ENCODE results near the gene SCFD2. TPM values are rescaled to one million over a fixed set of nuclear protein-coding genes. Genes with fewer than 3 reads are reported as not detected.

The SCFD2 gene
- polyA plus RNA-seq, 2 of the 4 experiments (the other 2 are of a cell fraction): 7.6 to 10.8 TPM

- Histone ChIP-seq H3K4me2 (no peak overlapping the region), H3K4me1 (no peaks in the 10 kb centered on the region), H3K9me3 (no peaks in the 10 kb centered on the region), H3K4me3 (no peak overlapping the region), H3K27ac (no peak overlapping the region)
- 88% methylated on average over 5 of the region's 5 CpGs for WGBS (ENCODE audit: missing lambda C conversion rate)
- no peak for ATAC-seq
- ChIA-PET POLR2A (no interaction called here), CTCF (interaction anchor here (1.1 kb wide), 1 partner anchor 17 kb away, joined by 4 read pairs; no protein-coding TSS in a partner anchor)
- no peak for DNase-seq (ENCODE audit: low read depth in 1 of 2, low spot score in 1 of 2)
- no peak for TF ChIP-seq HDAC2 (IDR thresholded peaks at IDR 0.05)
- no peak for TF ChIP-seq HES2 (IDR thresholded peaks at IDR 0.05)
- no peak for TF ChIP-seq ZFP36 (IDR thresholded peaks at IDR 0.05; ENCODE audit: borderline replicate concordance, partially characterized antibody)
- no peak for TF ChIP-seq RCOR1 (IDR thresholded peaks at IDR 0.05; ENCODE audit: low read depth, low read length)
- no peak for TF ChIP-seq ATOH8 (CRISPR knock-in tag; IDR thresholded peaks at IDR 0.05; ENCODE audit: low read depth)
- TF ChIP-seq REST (IDR thresholded peaks at IDR 0.05): no peak
- no peak for TF ChIP-seq KDM5A (IDR thresholded peaks at IDR 0.05)
- no peak for TF ChIP-seq JUNB (IDR thresholded peaks at IDR 0.05)
- TF ChIP-seq BCL3 (IDR thresholded peaks at IDR 0.05): no peak
- no peak for TF ChIP-seq CHD2 (IDR thresholded peaks at IDR 0.05; ENCODE audit: low read length, partially characterized antibody)
- TF ChIP-seq TFCP2L1 (CRISPR knock-in tag; IDR thresholded peaks at IDR 0.05): no peak
- no peak for TF ChIP-seq SREBF2 (IDR thresholded peaks at IDR 0.05)
- TF ChIP-seq ESRRA (IDR thresholded peaks at IDR 0.05; ENCODE audit: borderline replicate concordance, low read length): no peak
- no peak for TF ChIP-seq HEYL (CRISPR knock-in tag; IDR thresholded peaks at IDR 0.05)
- TF ChIP-seq ZC3H11A (IDR thresholded peaks at IDR 0.05): no peak
- no peak for TF ChIP-seq HOXB13 (CRISPR knock-in tag; IDR thresholded peaks at IDR 0.05; ENCODE audit: low read depth)
- no peak for TF ChIP-seq SMC3 (IDR thresholded peaks at IDR 0.05)
- TF ChIP-seq ZSCAN20 (CRISPR knock-in tag; IDR thresholded peaks at IDR 0.05): no peak
- no peak for TF ChIP-seq RAD21 (conservative IDR thresholded peaks at IDR 0.05 in 1 of 2, IDR thresholded peaks at IDR 0.05 in 1 of 2)
- FAIRE-seq: no peak
Measured at GRCh38 chr4:52966172-52966571, 399.7 kb downstream of the SCFD2 start.

GRCh38 chr4:52964561-52965101, 401.2 kb downstream of the SCFD2 start:
- DNase-seq (ENCODE audit: low read depth in 1 of 2, low spot score in 1 of 2) (no peak), FAIRE-seq (no peak), ATAC-seq (no peak)
- ChIA-PET CTCF (interaction anchor here (1.0 kb wide), 1 partner anchor 10 kb away, joined by 3 read pairs; no protein-coding TSS in a partner anchor), POLR2A (no interaction called here)
- no peaks in the 10 kb centered on the region for H3K4me1 ChIP-seq
- 93% methylated on average over 4 of the region's 4 CpGs for WGBS (ENCODE audit: missing lambda C conversion rate)
- H3K9me3 ChIP-seq: no peaks in the 10 kb centered on the region
- H3K4me3 ChIP-seq: no peak overlapping the region
- no peak overlapping the region for H3K4me2 ChIP-seq
- H3K27ac ChIP-seq: no peak overlapping the region
- no peak for TF ChIP-seq GATA3 (IDR thresholded peaks at IDR 0.05; ENCODE audit: borderline replicate concordance)
- TF ChIP-seq HES2 (IDR thresholded peaks at IDR 0.05): no peak
- no peak for TF ChIP-seq ZSCAN20 (CRISPR knock-in tag; IDR thresholded peaks at IDR 0.05)
- TF ChIP-seq POLR2AphosphoS2 (conservative IDR thresholded peaks at IDR 0.05; ENCODE audit: low read length): no peak
- no peak for TF ChIP-seq EHF (CRISPR knock-in tag; IDR thresholded peaks at IDR 0.05)
- TF ChIP-seq HOXB13 (CRISPR knock-in tag; IDR thresholded peaks at IDR 0.05; ENCODE audit: low read depth): no peak
- TF ChIP-seq FOXS1 (CRISPR knock-in tag; IDR thresholded peaks at IDR 0.05): no peak
- TF ChIP-seq NPAS2 (CRISPR knock-in tag; IDR thresholded peaks at IDR 0.05; ENCODE audit: borderline replicate concordance): no peak
- TF ChIP-seq JUNB (IDR thresholded peaks at IDR 0.05): no peak
- no peak for TF ChIP-seq BCL3 (IDR thresholded peaks at IDR 0.05)
- TF ChIP-seq ZC3H11A (IDR thresholded peaks at IDR 0.05): no peak
- no peak for TF ChIP-seq NFE2L2 (conservative IDR thresholded peaks at IDR 0.05; ENCODE audit: low read length)
- TF ChIP-seq HOXA7 (CRISPR knock-in tag; IDR thresholded peaks at IDR 0.05): no peak
- TF ChIP-seq ESRRA (IDR thresholded peaks at IDR 0.05; ENCODE audit: borderline replicate concordance, low read length): no peak
- no peak for TF ChIP-seq PBX3 (IDR thresholded peaks at IDR 0.05)
- TF ChIP-seq TP53 (CRISPR knock-in tag; IDR thresholded peaks at IDR 0.05): no peak
